ENCODE results near the gene AP1G1.
"Not testable (repeated sequence)": the region's sequence is repeated elsewhere in the genome, so short reads cannot be mapped to it uniquely, and the experiment has no call there.

AP1G1 gene

GRCh38 chr16:71808593-71809459 lies at the start of gene AP1G1:
Gene AP1G1 (minus strand): TSS chr16:71808834. CDS start chr16:71789479, 19,355 bp downstream.
- DNase-seq: peak; percentile 62 to 89

- no peak for DNase-seq
Measured at GRCh38 chr16:71855937-71856662, 47.5 kb upstream of the AP1G1 start.

DNA sequence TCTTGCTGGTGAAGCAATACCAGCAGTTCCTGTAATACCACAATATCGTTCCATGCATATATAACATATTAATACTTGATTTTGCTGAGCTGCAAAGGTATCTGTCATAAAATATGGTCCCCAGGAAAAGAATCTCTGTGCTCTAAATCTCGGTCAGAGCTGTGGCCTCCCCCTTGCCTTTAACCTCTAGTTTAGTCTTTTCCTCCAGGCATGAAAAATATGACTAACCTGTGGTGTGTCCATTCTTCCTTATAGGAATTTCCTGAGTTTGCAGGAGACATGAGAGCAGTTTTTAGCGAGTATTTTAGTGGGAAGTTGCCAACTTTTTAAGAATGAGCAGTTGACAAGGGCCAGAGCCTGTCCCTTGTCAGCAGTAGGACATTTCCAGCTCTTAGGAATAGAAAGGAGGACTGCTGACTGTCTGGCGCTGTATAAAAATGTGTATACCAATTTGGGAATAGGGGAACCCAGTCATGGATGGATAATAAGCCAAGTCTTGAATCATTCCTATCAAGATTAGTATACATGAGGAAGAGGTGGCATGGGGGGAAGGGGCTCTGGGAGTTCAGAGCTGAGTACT lies 45.8 kb upstream of the AP1G1 start:
- DNase-seq: no peak

DNA sequence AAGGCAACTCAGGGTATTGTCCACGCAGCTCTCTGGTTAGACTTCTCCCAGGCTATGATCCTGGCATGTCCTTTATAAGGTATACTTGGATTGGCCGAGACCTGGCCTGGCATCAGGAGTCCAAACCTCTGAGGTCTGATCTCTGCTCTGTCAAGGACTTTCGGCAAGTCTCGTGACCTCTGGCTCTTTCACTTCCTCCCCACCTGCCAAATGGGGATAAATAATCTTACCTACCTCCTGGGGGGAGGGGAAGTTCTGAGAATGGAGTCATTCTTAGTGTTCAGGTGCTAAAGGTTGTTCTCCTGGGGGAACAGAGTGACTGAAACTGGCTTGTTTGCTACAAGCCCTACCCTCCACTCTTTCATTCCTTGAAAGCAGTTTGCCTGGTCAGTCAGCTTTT lies 44.8 kb upstream of the AP1G1 start:
- DNase-seq: no peak

DNA sequence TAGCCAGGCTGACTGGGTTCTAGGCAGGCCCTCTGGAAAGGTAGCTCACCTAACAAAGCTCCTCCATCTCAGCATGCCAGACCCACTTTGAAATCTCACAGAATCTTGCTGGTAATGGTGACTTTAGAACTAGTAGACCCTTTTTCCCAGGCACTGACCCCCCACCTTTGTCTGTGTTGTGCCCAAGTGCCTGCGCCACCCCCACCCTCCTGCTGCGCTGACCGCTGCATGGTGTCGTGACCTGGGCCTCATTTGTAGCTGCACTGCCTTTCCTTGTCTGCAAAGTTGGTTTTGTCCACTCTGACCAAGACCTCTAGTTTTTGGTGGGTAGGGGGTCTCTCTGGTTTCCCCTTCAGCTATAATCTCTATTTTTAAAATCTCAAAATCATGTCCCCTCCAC lies 43.9 kb upstream of the AP1G1 start:
- no peak for DNase-seq

DNA sequence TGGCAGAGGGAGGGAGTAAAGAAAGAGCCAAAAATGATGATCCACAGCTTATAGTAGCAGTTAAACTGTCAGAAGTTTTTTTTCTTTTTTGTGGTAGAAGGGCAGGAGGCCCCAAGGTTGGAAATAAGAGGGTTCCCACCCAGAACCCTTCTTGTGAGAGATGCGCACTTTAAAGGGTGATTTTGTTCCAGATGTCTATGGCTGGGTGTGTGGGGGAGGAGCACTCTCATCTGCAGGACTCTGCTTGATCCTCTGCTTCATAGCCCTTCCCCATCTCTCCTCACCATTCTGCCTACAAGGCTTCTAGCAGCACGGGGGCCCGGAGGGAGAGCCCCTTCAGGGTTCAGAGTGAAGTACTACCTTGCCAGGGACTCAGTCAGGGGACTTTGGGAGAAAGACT lies 43.5 kb upstream of the AP1G1 start:
- no peak for DNase-seq

DNA sequence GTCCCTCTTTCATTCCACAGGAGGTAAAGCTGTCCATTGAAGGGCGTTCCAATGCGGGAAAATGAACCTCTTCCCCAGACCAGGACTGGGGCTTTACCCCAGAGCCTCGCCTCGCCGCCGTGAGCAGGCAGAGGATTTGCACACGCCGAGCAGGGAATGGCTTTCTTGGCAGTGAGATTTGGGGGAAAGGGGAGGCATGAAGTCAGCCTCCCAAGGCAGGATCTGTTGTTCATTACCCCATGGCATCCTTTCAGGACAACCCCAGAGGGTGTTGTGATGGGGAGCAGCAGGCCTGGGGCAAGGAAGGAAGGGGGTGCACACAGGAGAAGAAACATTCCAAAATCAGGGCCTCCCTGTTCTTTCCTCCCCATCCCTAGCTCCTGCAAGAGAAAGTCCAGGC lies 43.1 kb upstream of the AP1G1 start:
- no peak for DNase-seq

- DNase-seq: no peak
Measured at GRCh38 chr16:71848622-71849021, 40.0 kb upstream of the AP1G1 start.

GRCh38 chr16:71847096-71847495 lies 38.5 kb upstream of the AP1G1 start:
- DNase-seq: no peak

DNA sequence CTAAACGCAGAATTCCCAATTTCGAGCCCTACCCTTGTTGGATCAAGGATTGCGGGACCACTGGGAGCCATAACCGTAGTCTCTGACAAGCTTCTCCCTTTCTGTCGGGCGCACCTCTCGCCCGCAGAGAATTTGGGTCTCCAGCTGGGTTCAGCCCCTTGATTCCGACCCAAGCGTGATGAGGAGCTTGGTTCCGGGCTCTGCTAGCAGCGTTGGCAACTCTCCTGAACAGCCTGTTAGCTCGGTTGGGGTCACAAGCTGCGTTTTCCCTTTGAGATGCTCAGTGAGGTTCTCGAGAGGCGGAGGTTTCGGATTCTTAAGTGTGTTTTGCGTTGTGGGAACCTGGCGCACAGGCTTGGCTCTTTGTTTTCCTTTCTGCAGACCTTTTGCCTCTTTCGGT lies 37.8 kb upstream of the AP1G1 start:
- DNase-seq: no peak

DNA sequence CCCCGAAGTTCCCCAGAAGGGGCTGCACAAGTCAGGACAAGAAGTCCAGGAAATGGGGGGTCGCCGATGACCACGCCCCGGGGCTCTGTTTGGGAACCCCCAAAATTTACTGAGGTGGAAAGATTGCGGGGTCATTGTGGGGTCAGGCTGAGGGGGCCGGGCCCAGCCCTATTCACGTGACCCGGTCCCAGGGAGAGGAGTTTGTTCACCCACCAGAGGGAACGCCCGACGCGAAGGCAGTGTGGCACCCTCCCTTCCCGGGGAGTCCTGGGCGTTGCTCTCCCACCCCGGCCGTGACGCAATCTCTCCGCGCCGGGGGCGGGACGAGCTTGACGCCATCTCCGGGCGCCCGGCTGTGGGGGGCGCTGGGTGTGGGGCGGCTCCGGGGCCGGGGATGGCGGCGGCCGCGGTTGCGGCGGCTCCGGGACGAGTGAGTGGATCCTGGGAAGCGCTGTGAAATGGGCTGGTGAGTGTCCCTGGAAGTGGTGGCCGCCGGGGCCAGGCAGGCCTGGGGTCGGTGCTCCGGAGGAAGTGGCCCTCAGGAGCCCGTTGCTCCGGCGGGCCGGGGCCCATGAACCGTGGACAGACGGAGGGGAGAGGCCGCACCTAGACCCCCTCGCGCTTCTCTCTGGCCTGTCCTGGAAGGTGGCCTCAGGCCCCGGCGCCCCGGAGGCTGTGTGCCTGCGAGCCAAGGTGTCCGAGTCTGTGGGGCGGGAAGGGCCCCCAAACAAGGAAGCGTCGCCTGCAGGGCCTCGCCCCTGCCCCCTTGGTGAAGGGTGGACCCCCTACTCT lies 37.2 kb upstream of the AP1G1 start, which contains the start of gene ATXN1L:
ATXN1L (plus strand) TSS at position 338 of the 792 bp plus-strand sequence. CDS start 3,765 bp downstream, outside the sequence.
- DNase-seq: peak; percentile 49 to 87

- no peak for DNase-seq
Measured at GRCh38 chr16:71843572-71843971, 34.9 kb upstream of the AP1G1 start.

- no peak for DNase-seq
Measured at GRCh38 chr16:71840052-71840451, 31.4 kb upstream of the AP1G1 start.

DNA sequence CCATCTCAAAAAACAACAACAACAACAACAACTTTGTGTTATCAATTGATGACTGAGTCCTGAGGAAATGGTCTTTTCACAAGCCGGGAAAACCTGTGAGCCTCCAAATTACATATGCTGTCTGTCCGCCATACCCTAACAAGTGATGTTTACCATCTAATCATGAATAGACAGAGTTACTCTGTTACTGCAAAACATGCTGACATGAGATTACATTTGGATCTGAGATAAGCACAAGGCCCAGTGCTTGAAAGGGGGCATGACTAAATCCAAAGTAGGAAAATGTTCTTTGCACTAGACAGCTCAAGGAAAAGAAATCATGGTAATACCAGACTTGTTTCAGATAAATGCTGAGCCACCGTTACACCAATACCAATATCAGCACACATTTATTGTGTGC lies 28.5 kb upstream of the AP1G1 start:
- DNase-seq: no peak

- no peak for DNase-seq
Measured at GRCh38 chr16:71834291-71834690, 25.7 kb upstream of the AP1G1 start.

GRCh38 chr16:71832112-71832511 lies 23.5 kb upstream of the AP1G1 start:
- not testable (repeated sequence) for DNase-seq

DNA sequence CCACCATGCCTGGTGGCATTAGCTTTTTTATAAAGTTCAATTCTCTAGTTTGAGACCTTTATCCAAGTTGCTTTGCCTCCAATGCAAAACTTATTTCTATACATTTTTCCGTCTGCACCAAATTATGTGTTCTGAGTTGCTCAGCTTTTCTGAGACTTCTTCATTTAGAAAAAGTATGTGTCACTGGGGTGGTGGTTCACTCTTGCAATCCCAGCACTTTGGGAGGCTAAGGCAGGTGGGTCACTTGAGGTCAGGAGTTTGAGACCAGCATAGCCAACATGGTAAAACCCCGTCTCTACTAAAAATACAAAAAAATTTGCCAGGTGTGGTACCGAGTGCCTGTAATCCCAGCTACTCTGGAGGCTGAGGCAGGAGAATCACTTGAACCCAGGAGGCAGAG lies 23.1 kb upstream of the AP1G1 start:
- DNase-seq: not testable (repeated sequence)

GRCh38 chr16:71830359-71830758 lies 21.7 kb upstream of the AP1G1 start:
- DNase-seq: no peak

- DNase-seq: no peak
Measured at GRCh38 chr16:71826533-71827017, 17.9 kb upstream of the AP1G1 start.

DNA sequence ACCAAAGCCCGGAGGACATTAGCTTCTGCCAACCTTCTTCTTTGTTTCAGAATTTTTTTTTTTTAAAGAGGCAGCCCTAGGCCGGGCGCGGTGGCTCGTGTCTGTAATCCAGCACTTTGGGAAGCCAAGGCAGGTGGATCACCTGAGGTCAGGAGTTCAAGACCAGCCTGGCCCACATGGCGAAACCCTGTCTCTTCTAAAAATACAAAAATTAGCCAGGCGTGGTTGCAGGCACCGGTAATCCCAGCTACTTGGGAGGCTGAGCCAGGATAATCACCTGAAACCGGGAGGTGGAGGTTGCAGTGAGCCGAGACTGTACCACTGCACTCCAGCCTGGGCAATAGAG lies 8.5 kb upstream of the AP1G1 start:
- not testable (repeated sequence) for DNase-seq

GRCh38 chr16:71811261-71811803 lies 2.7 kb upstream of the AP1G1 start:
- DNase-seq: no peak

DNA sequence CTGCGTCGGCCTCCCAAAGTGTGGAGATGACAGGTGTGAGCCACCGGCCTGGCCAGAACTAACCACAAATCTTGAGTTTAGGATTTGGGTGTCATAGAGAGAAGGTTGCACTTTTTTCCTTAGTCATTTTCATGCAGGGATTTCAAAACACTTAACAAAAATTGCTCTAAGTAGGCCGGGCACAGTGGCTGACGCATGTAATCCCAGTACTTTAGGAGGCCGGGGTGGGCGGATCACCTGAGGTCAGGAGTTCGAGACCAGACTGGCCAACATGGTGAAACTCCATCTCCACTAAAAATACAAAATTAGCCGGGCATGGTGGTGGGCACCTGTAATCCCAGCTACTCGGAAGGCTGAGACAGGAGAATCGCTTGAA lies 1.5 kb upstream of the AP1G1 start:
- DNase-seq: not testable (repeated sequence)

Measured in NCI-H446 (cell line).